H9 (cell line): ENCODE measurements around the gene AMBRA1. TPM values are rescaled to one million over a fixed set of nuclear protein-coding genes. Genes with fewer than 3 reads are reported as not detected.

Source experiments
- DNase-seq: peaks from one replicate; pipeline ENCODE4 v3.0.0-alpha.2; 2017
- H2AFZ ChIP-seq: one replicate; pipeline ENCODE4 v1.6.1; 2013; ENCODE audit warnings: mild to moderate bottlenecking, low read length, control low read depth, moderate library complexity
- H2AK5ac ChIP-seq: 2 replicates; pipeline ENCODE4 v1.6.1; 2013; ENCODE audit warnings: low read length, control low read depth, mixed read lengths; ENCODE audit not compliant: insufficient read length
- H2BK120ac ChIP-seq: one replicate; pipeline ENCODE4 v1.6.1; 2013; ENCODE audit warnings: low read depth, mild to moderate bottlenecking, low read length, control low read depth, inconsistent platforms; ENCODE audit not compliant: poor library complexity, severe bottlenecking
- H2BK12ac ChIP-seq: 2 replicates; pipeline ENCODE4 v1.6.1; 2013; ENCODE audit warnings: low read length, control low read depth, mixed read lengths, low read depth; ENCODE audit not compliant: insufficient read length
- H2BK15ac ChIP-seq: 2 replicates; pipeline ENCODE4 v1.6.1; 2013; ENCODE audit warnings: low read depth, low read length, control low read depth
- H2BK20ac ChIP-seq: one replicate; pipeline ENCODE4 v1.6.1; 2013; ENCODE audit warnings: low read depth, mild to moderate bottlenecking, low read length, control low read depth, inconsistent platforms; ENCODE audit not compliant: poor library complexity, severe bottlenecking
- H2BK5ac ChIP-seq: 2 replicates; pipeline ENCODE4 v1.6.1; 2013; ENCODE audit warnings: low read length, control low read depth, mixed read lengths; ENCODE audit not compliant: insufficient read length
- H3K14ac ChIP-seq: 2 replicates; pipeline ENCODE4 v1.6.1; 2013; ENCODE audit warnings: low read length, control low read depth; ENCODE audit not compliant: insufficient read depth
- H3K18ac ChIP-seq: 2 replicates; pipeline ENCODE4 v1.6.1; 2013; ENCODE audit warnings: low read depth, mild to moderate bottlenecking, mixed read lengths, low read length, control low read depth; ENCODE audit not compliant: insufficient read length
- H3K23ac ChIP-seq: 2 replicates; pipeline ENCODE4 v1.6.1; 2013; ENCODE audit warnings: low read length, control low read depth, mixed read lengths, low read depth; ENCODE audit not compliant: insufficient read length
- H3K23me2 ChIP-seq: 2 replicates; pipeline ENCODE4 v1.6.1; 2013; ENCODE audit warnings: low read depth, mild to moderate bottlenecking, mixed read lengths, low read length, control low read depth; ENCODE audit not compliant: insufficient read length, poor library complexity, severe bottlenecking
- H3K27ac ChIP-seq: 2 replicates; pipeline ENCODE4 v1.5.1; 2013; ENCODE audit warnings: low read length, control low read depth, mixed read lengths, low read depth; ENCODE audit not compliant: insufficient read length
- H3K27me3 ChIP-seq: 2 replicates; pipeline ENCODE4 v1.6.1; 2013; ENCODE audit warnings: low read length, control low read depth, inconsistent platforms; ENCODE audit not compliant: insufficient read depth
- H3K4ac ChIP-seq: 2 replicates; pipeline ENCODE4 v1.6.1; 2013; ENCODE audit warnings: low read depth, mild to moderate bottlenecking, control low read depth, inconsistent platforms, low read length, moderate library complexity
- H3K4me1 ChIP-seq: 2 replicates; pipeline ENCODE4 v1.6.1; 2013; ENCODE audit warnings: low read length, control low read depth, inconsistent platforms; ENCODE audit not compliant: insufficient read depth
- H3K4me2 ChIP-seq: 2 replicates; pipeline ENCODE4 v1.6.1; 2013; ENCODE audit warnings: low read length, control low read depth, mixed read lengths; ENCODE audit not compliant: insufficient read length, insufficient read depth
- H3K56ac ChIP-seq: 2 replicates; pipeline ENCODE4 v1.6.1; 2013; ENCODE audit warnings: low read depth, mild to moderate bottlenecking, mixed read lengths, low read length, control low read depth; ENCODE audit not compliant: insufficient read length
- H3K79me1 ChIP-seq: 2 replicates; pipeline ENCODE4 v1.6.1; 2013; ENCODE audit warnings: low read depth, mild to moderate bottlenecking, moderate library complexity, low read length, control low read depth, inconsistent platforms; ENCODE audit not compliant: insufficient read depth, poor library complexity, severe bottlenecking
- H3K79me2 ChIP-seq: 2 replicates; pipeline ENCODE4 v1.6.1; 2013; ENCODE audit warnings: low read length, control low read depth, inconsistent platforms; ENCODE audit not compliant: insufficient read depth
- H3K9ac ChIP-seq: 2 replicates; pipeline ENCODE4 v1.6.1; 2013; ENCODE audit warnings: low read length, control low read depth, mixed read lengths; ENCODE audit not compliant: insufficient read length; ENCODE audit errors: extremely low read depth
- H3K9me3 ChIP-seq: one replicate; pipeline ENCODE4 v1.6.1; 2013; ENCODE audit warnings: low read depth, low read length, inconsistent platforms; ENCODE audit not compliant: control insufficient read depth
- H3T11ph ChIP-seq: one replicate; pipeline ENCODE4 v1.6.1; 2013; ENCODE audit warnings: mild to moderate bottlenecking, low read length, control low read depth, inconsistent platforms
- H4K20me1 ChIP-seq: one replicate; pipeline ENCODE4 v1.6.1; 2013; ENCODE audit not compliant: control insufficient read depth, insufficient read length, insufficient read depth
- H4K5ac ChIP-seq: 2 replicates; pipeline ENCODE4 v1.6.1; 2013; ENCODE audit warnings: low read depth, mild to moderate bottlenecking, mixed read lengths, low read length, control low read depth; ENCODE audit not compliant: insufficient read length
- H4K8ac ChIP-seq: replicated peaks from 2 replicates; pipeline ENCODE4 v1.6.1; 2013; ENCODE audit warnings: low read length, control low read depth, mixed read lengths, low read depth; ENCODE audit not compliant: insufficient read length
- H4K91ac ChIP-seq: 2 replicates; pipeline ENCODE4 v1.6.1; 2013; ENCODE audit warnings: low read depth, mild to moderate bottlenecking, moderate library complexity, mixed read lengths, low read length, control low read depth; ENCODE audit not compliant: insufficient read length
- H3K27ac Mint-ChIP-seq, 3 experiments: 2 replicates in 2 of 3; 3 replicates in 1 of 3; pipeline ENCODE4 v1.8.0; 2020 to 2021; ENCODE audit warnings: mixed read lengths in 3 of 3, mild to moderate bottlenecking in 1 of 3, moderate library complexity in 1 of 3
- H3K27me3 Mint-ChIP-seq: 2 replicates; pipeline ENCODE4 v1.8.0; 2021; ENCODE audit warnings: low read depth, mild to moderate bottlenecking, moderate library complexity, mixed read lengths
- H3K36me3 Mint-ChIP-seq, 3 experiments: 2 replicates in 2 of 3; 3 replicates in 1 of 3; pipeline ENCODE4 v1.8.0; 2020 to 2021; ENCODE audit warnings: low read depth in 3 of 3, mixed read lengths in 3 of 3; ENCODE audit not compliant: insufficient read depth in 1 of 3
- H3K4me1 Mint-ChIP-seq, 2 experiments: 2 replicates each; pipeline ENCODE4 v1.8.0; 2020; ENCODE audit warnings: mixed read lengths in 2 of 2
- H3K4me3 Mint-ChIP-seq, 2 experiments: 2 replicates in 1 of 2; 3 replicates in 1 of 2; pipeline ENCODE4 v1.8.0; 2020 to 2021; ENCODE audit warnings: mild to moderate bottlenecking in 2 of 2, mixed read lengths in 2 of 2, moderate library complexity in 1 of 2
- H3K9me3 Mint-ChIP-seq, 2 experiments: 2 replicates in 1 of 2; 3 replicates in 1 of 2; pipeline ENCODE4 v1.8.0; 2020; ENCODE audit warnings: mild to moderate bottlenecking in 2 of 2, mixed read lengths in 2 of 2, moderate library complexity in 1 of 2
- CTCF ChIP-seq: fragments of 200-600 bp; sonication (generic); conservative IDR thresholded peaks from 3 replicates; pipeline ENCODE4 v1.8.0; 2021; ENCODE audit warnings: antibody characterized with exemption, mild to moderate bottlenecking
- WGBS: extraction: QIAGEN DNeasy Blood & Tissue Kit; methylation state at CpG from one replicate; pipeline ENCODE4 v1.1.7; 2013; ENCODE audit warnings: missing lambda C conversion rate, low lambda C conversion rate, mixed read lengths; ENCODE audit not compliant: insufficient read length; ENCODE audit errors: extremely low coverage; 5-methylcytosine and 5-hydroxymethylcytosine counted together
- total RNA-seq: library from RNA; stranded (reverse); gene quantifications from 2 replicates; pipeline ENCODE4 v1.2.1, GENCODE V29; 2021

The AMBRA1 gene
- total RNA-seq, 1 experiment from 2014 or later = 37.5 TPM

DNA sequence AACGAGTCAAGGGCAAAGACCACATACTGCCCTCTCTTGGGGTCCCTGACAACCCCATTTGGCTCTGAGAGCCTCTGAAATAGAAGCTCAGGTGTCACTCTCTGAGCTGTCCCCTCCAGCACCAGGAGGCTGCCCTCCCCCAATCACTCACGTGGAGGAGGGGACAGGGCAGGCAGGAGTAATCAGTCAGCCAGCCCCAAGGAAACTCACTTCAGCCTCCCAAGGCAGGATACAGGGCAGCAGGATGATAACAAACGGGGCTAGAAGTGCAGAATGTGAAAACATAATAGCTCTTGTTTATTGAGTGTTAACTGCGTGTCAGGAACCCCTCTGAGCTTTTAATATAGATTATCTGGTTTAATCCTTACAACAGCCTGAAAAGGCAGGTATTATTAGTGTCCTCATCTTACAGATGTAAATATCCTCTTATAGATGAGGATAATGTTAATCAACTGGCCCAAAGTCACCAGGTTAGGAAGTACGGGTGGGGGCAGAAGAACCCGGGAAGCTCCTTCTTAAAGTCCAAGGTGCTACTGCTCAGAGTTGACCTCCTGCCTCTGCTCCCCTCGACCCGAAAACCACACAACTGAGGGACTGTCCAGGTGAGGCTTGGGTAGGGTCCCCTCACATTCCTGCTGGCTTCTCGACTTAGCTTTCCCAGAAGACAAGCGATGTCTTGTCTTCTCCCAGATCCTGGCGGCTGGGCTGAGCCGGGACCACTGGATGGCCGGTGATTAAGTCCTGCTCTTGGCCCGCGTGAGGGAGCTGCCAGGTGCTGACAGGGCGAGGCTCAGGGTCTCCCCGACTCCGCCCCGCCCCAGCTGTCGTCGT lies 205.0 kb downstream of the AMBRA1 start:
- H3K9me3 Mint-ChIP-seq = no peaks in the 10 kb centered on the region
- H3K4me1 Mint-ChIP-seq = peaks cover 31 to 46% of the 10 kb centered on the region in 2 experiments
- H3T11ph ChIP-seq = no peak overlapping the region
- no peak overlapping the region for H2BK120ac ChIP-seq
- H3K23ac ChIP-seq = no peak overlapping the region
- H3K27ac Mint-ChIP-seq = no peak overlapping the region
- H3K14ac ChIP-seq = no peak overlapping the region
- H2BK20ac ChIP-seq = no peak overlapping the region
- H3K36me3 Mint-ChIP-seq = peaks cover 0 to 4% (median 3%) of the 10 kb centered on the region in 3 experiments; a peak in 1 of 7 replicates
- H3K56ac ChIP-seq = no peak overlapping the region
- no peak overlapping the region for H2AFZ ChIP-seq
- H2BK15ac ChIP-seq = no peak overlapping the region
- H4K20me1 ChIP-seq = no peaks in the 10 kb centered on the region
- peaks cover 15% of the 10 kb centered on the region for H3K23me2 ChIP-seq
- H3K27me3 Mint-ChIP-seq = peaks cover 79% of the 10 kb centered on the region
- no peak overlapping the region for H2AK5ac ChIP-seq
- no peaks in the 10 kb centered on the region for H3K79me2 ChIP-seq
- no peak overlapping the region for H3K27ac ChIP-seq
- H4K5ac ChIP-seq = no peak overlapping the region
- H3K4ac ChIP-seq = no peak overlapping the region
- H3K4me3 Mint-ChIP-seq = peak overlapping the region; percentile 56 to 78; a peak in 4 of 5 replicates
- H3K4me2 ChIP-seq = peak overlapping the region; percentile 86
- no peaks in the 10 kb centered on the region for H3K9me3 ChIP-seq
- H3K27me3 ChIP-seq = peaks cover 20% of the 10 kb centered on the region; the same call in 1 of the 2 replicates
- no peak overlapping the region for H2BK5ac ChIP-seq
- no peaks in the 10 kb centered on the region for H3K79me1 ChIP-seq
- H4K8ac ChIP-seq = no peak overlapping the region
- no peak overlapping the region for H4K91ac ChIP-seq
- H3K9ac ChIP-seq = no peak overlapping the region
- H3K18ac ChIP-seq = no peak overlapping the region
- no peak overlapping the region for H2BK12ac ChIP-seq
- no peak for TF ChIP-seq CTCF
- H3K4me1 ChIP-seq = peaks cover 3% of the 10 kb centered on the region; the same call in 1 of the 2 replicates
- WGBS = no CpG with 5 or more reads among the region's 21 CpGs
- no peak for DNase-seq
